GM23338 (cell line): ENCODE results near the gene SGCG.

Source experiments
- EZH2 ChIP-seq: fragments of 200-600 bp; sonication (generic); IDR thresholded peaks from one replicate; pipeline ENCODE4 v1.8.0; 2017; ENCODE audit warnings: antibody characterized with exemption, mild to moderate bottlenecking, low read depth; ENCODE audit not compliant: unreplicated experiment
- EZH2phosphoT487 ChIP-seq: fragments of 200-600 bp; sonication (generic); IDR thresholded peaks from one replicate; pipeline ENCODE4 v1.8.1; 2018; ENCODE audit warnings: antibody characterized with exemption; ENCODE audit not compliant: unreplicated experiment
- NANOG ChIP-seq: IDR thresholded peaks from 2 replicates; pipeline ENCODE4 v1.6.1; 2016; ENCODE audit warnings: antibody characterized with exemption, borderline replicate concordance
- POLR2AphosphoS5 ChIP-seq: IDR thresholded peaks from 2 replicates; pipeline ENCODE4 v1.6.1; 2016; ENCODE audit warnings: antibody characterized with exemption, low read depth
- ZNF114 ChIP-seq: fragments of 250-450 bp; sonication (Bioruptor Pico); IDR thresholded peaks from 2 replicates; pipeline ENCODE4 v1.5.0; 2020; ENCODE audit warnings: mild to moderate bottlenecking, moderate library complexity
- TF ChIP-seq, protein P1 (sequence below), 2 experiments: fragments of 200-600 bp in 1 of 2; sonication (generic) in 1 of 2; conservative IDR thresholded peaks; 2 replicates each; pipeline versions ENCODE4 v1.5.1 to v1.6.1; 2016 to 2017; ENCODE audit warnings: antibody characterized with exemption in 2 of 2, low read depth in 2 of 2, mild to moderate bottlenecking in 2 of 2, moderate library complexity in 1 of 2
- TF ChIP-seq, protein P2 (sequence below): IDR thresholded peaks from 2 replicates; pipeline ENCODE4 v1.6.1; 2016; ENCODE audit warnings: antibody characterized with exemption
- TF ChIP-seq, protein P3 (sequence below): IDR thresholded peaks from one replicate; pipeline ENCODE4 v1.6.1; 2018; ENCODE audit warnings: antibody characterized with exemption; ENCODE audit not compliant: unreplicated experiment
- TF ChIP-seq, protein P4 (sequence below): fragments of 250-450 bp; sonication (Bioruptor Pico); IDR thresholded peaks from 2 replicates; pipeline ENCODE4 v1.5.0; 2020; ENCODE audit warnings: mild to moderate bottlenecking, moderate library complexity

DNA sequence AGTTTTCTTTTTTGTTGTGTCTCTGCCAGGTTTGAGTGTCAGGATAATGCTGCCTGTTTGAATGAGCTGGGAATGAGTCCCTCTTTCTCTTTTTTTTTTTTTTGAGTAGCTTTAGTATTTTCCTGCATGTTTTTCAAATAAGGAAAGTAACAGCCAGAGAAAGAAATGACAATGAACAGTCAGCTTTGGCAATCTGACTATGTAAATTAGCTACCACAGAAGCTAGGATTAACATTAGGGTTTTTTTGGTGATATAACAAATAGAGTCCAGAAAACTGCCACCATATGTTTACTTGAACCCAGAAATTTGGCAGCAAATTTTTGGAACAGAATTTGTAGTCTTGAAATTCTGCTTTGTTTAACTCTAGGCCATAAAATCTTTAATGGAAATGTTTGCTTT, 50.5 kb downstream of the SGCG start:
- TF ChIP-seq, protein P1, sequence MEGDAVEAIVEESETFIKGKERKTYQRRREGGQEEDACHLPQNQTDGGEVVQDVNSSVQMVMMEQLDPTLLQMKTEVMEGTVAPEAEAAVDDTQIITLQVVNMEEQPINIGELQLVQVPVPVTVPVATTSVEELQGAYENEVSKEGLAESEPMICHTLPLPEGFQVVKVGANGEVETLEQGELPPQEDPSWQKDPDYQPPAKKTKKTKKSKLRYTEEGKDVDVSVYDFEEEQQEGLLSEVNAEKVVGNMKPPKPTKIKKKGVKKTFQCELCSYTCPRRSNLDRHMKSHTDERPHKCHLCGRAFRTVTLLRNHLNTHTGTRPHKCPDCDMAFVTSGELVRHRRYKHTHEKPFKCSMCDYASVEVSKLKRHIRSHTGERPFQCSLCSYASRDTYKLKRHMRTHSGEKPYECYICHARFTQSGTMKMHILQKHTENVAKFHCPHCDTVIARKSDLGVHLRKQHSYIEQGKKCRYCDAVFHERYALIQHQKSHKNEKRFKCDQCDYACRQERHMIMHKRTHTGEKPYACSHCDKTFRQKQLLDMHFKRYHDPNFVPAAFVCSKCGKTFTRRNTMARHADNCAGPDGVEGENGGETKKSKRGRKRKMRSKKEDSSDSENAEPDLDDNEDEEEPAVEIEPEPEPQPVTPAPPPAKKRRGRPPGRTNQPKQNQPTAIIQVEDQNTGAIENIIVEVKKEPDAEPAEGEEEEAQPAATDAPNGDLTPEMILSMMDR (conservative IDR thresholded peaks at IDR 0.05; ENCODE audit: low read depth in 2 of 2) = no peak
- TF ChIP-seq EZH2phosphoT487 (no peak), EZH2 (no peak), POLR2AphosphoS5 (no peak), NANOG (no peak), ZNF114 (CRISPR knock-in tag) (no peak)
- TF ChIP-seq, protein P2, sequence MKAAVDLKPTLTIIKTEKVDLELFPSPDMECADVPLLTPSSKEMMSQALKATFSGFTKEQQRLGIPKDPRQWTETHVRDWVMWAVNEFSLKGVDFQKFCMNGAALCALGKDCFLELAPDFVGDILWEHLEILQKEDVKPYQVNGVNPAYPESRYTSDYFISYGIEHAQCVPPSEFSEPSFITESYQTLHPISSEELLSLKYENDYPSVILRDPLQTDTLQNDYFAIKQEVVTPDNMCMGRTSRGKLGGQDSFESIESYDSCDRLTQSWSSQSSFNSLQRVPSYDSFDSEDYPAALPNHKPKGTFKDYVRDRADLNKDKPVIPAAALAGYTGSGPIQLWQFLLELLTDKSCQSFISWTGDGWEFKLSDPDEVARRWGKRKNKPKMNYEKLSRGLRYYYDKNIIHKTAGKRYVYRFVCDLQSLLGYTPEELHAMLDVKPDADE = no peak
- TF ChIP-seq, protein P3, sequence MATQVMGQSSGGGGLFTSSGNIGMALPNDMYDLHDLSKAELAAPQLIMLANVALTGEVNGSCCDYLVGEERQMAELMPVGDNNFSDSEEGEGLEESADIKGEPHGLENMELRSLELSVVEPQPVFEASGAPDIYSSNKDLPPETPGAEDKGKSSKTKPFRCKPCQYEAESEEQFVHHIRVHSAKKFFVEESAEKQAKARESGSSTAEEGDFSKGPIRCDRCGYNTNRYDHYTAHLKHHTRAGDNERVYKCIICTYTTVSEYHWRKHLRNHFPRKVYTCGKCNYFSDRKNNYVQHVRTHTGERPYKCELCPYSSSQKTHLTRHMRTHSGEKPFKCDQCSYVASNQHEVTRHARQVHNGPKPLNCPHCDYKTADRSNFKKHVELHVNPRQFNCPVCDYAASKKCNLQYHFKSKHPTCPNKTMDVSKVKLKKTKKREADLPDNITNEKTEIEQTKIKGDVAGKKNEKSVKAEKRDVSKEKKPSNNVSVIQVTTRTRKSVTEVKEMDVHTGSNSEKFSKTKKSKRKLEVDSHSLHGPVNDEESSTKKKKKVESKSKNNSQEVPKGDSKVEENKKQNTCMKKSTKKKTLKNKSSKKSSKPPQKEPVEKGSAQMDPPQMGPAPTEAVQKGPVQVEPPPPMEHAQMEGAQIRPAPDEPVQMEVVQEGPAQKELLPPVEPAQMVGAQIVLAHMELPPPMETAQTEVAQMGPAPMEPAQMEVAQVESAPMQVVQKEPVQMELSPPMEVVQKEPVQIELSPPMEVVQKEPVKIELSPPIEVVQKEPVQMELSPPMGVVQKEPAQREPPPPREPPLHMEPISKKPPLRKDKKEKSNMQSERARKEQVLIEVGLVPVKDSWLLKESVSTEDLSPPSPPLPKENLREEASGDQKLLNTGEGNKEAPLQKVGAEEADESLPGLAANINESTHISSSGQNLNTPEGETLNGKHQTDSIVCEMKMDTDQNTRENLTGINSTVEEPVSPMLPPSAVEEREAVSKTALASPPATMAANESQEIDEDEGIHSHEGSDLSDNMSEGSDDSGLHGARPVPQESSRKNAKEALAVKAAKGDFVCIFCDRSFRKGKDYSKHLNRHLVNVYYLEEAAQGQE = no peak
- TF ChIP-seq, protein P4, sequence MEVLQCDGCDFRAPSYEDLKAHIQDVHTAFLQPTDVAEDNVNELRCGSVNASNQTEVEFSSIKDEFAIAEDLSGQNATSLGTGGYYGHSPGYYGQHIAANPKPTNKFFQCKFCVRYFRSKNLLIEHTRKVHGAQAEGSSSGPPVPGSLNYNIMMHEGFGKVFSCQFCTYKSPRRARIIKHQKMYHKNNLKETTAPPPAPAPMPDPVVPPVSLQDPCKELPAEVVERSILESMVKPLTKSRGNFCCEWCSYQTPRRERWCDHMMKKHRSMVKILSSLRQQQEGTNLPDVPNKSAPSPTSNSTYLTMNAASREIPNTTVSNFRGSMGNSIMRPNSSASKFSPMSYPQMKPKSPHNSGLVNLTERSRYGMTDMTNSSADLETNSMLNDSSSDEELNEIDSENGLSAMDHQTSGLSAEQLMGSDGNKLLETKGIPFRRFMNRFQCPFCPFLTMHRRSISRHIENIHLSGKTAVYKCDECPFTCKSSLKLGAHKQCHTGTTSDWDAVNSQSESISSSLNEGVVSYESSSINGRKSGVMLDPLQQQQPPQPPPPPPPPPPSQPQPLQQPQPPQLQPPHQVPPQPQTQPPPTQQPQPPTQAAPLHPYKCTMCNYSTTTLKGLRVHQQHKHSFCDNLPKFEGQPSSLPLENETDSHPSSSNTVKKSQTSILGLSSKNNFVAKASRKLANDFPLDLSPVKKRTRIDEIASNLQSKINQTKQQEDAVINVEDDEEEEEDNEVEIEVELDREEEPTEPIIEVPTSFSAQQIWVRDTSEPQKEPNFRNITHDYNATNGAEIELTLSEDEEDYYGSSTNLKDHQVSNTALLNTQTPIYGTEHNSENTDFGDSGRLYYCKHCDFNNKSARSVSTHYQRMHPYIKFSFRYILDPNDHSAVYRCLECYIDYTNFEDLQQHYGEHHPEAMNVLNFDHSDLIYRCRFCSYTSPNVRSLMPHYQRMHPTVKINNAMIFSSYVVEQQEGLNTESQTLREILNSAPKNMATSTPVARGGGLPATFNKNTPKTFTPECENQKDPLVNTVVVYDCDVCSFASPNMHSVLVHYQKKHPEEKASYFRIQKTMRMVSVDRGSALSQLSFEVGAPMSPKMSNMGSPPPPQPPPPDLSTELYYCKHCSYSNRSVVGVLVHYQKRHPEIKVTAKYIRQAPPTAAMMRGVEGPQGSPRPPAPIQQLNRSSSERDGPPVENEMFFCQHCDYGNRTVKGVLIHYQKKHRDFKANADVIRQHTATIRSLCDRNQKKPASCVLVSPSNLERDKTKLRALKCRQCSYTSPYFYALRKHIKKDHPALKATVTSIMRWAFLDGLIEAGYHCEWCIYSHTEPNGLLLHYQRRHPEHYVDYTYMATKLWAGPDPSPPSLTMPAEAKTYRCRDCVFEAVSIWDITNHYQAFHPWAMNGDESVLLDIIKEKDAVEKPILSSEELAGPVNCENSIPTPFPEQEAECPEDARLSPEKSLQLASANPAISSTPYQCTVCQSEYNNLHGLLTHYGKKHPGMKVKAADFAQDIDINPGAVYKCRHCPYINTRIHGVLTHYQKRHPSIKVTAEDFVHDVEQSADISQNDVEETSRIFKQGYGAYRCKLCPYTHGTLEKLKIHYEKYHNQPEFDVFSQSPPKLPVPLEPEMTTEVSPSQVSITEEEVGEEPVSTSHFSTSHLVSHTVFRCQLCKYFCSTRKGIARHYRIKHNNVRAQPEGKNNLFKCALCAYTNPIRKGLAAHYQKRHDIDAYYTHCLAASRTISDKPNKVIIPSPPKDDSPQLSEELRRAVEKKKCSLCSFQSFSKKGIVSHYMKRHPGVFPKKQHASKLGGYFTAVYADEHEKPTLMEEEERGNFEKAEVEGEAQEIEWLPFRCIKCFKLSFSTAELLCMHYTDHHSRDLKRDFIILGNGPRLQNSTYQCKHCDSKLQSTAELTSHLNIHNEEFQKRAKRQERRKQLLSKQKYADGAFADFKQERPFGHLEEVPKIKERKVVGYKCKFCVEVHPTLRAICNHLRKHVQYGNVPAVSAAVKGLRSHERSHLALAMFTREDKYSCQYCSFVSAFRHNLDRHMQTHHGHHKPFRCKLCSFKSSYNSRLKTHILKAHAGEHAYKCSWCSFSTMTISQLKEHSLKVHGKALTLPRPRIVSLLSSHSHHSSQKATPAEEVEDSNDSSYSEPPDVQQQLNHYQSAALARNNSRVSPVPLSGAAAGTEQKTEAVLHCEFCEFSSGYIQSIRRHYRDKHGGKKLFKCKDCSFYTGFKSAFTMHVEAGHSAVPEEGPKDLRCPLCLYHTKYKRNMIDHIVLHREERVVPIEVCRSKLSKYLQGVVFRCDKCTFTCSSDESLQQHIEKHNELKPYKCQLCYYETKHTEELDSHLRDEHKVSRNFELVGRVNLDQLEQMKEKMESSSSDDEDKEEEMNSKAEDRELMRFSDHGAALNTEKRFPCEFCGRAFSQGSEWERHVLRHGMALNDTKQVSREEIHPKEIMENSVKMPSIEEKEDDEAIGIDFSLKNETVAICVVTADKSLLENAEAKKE (CRISPR knock-in tag) = no peak
